HepG2 (cell line): ENCODE data around the gene EYA2. TPM values are rescaled to one million over a fixed set of nuclear protein-coding genes. Genes with fewer than 3 reads are reported as not detected.

Source experiments
- ATAC-seq: fragments of 200-7000 bp; cut with Tn5 transposase; 3 replicates; pipeline ENCODE4 v1.9.1; 2020; ENCODE audit warnings: mild to moderate bottlenecking, moderate library complexity
- BruUV-seq: library from RNA; stranded (reverse); fragments of 400-500 nt; replicated peaks from 2 replicates; lab custom pipeline; 2021; lab: Mats Ljungman, UMichigan
- CTCF ChIA-PET: fragments of 300-600 bp; formaldehyde crosslinking; extraction: SDS; loops from one replicate; lab custom pipeline; 2021; ENCODE audit warnings: low total read pairs, inconsistent platforms, low intra/inter-chr PET ratio; lab: Yijun Ruan, JAX
- POLR2A ChIA-PET: fragments of 350-600 bp; sonication (Branson Sonifier 250); formaldehyde crosslinking; loops from one replicate; lab custom pipeline; 2020; ENCODE audit warnings: antibody characterized with exemption, inconsistent platforms; lab: Yijun Ruan, JAX
- DNase-seq: peaks from one replicate; pipeline ENCODE4 v3.0.0-alpha.2; 2015; ENCODE audit warnings: low spot score
- FAIRE-seq: peaks from 3 replicates; lab custom pipeline; 2011; peaks lifted over from hg19 to GRCh38; lab: Jason Lieb, UNC
- H2AFZ ChIP-seq: one replicate; pipeline ENCODE4 v1.6.1; 2011; ENCODE audit warnings: low read length, inconsistent platforms
- H3K27ac ChIP-seq: fragments of 300-600 bp; 3 replicates; pipeline ENCODE4 v1.8.0; 2011; ENCODE audit warnings: mixed run types, mild to moderate bottlenecking, mixed read lengths, low read length, inconsistent platforms; ENCODE audit not compliant: insufficient read depth; ENCODE audit errors: extremely low read length
- H3K27me3 ChIP-seq, 2 experiments: fragments of 200-600 bp in 1 of 2; 2 replicates in 1 of 2; 3 replicates in 1 of 2; pipeline versions ENCODE4 v1.6.0 to v1.8.0; 2011; ENCODE audit warnings: low read length in 2 of 2, mild to moderate bottlenecking in 2 of 2, moderate library complexity in 2 of 2, inconsistent platforms in 1 of 2; ENCODE audit not compliant: insufficient read depth in 2 of 2, control insufficient read depth in 1 of 2
- H3K36me3 ChIP-seq, 2 experiments: fragments of 200-600 bp in 1 of 2; replicated peaks in 1 of 2; 2 replicates in 1 of 2; 3 replicates in 1 of 2; pipeline versions ENCODE4 v1.5.1 to v1.8.0; 2011; ENCODE audit warnings: low read length in 2 of 2, inconsistent platforms in 1 of 2; ENCODE audit not compliant: insufficient read depth in 2 of 2, control insufficient read depth in 1 of 2
- H3K4me1 ChIP-seq: 2 replicates; pipeline ENCODE4 v1.5.1; 2012; ENCODE audit warnings: low read length, inconsistent platforms; ENCODE audit not compliant: insufficient read depth
- H3K4me2 ChIP-seq: 2 replicates; pipeline ENCODE4 v1.6.0; 2011; ENCODE audit warnings: low read depth, low read length, inconsistent platforms
- H3K4me3 ChIP-seq, 3 experiments: fragments of 200-600 bp in 1 of 3; sonication (generic), shearing (Covaris generic) in 1 of 3; replicated peaks in 1 of 3; 2 replicates each; pipeline ENCODE4 v1.5.1; 2011 to 2016; ENCODE audit warnings: low read length in 3 of 3, inconsistent platforms in 2 of 3, low read depth in 2 of 3, mild to moderate bottlenecking in 2 of 3, control low read depth in 1 of 3, mixed read lengths in 1 of 3; ENCODE audit not compliant: insufficient read depth in 1 of 3
- H3K79me2 ChIP-seq: one replicate; pipeline ENCODE4 v1.6.1; 2011; ENCODE audit warnings: low read length, inconsistent platforms; ENCODE audit not compliant: insufficient read depth
- H3K9ac ChIP-seq: 2 replicates; pipeline ENCODE4 v1.6.0; 2011; ENCODE audit warnings: mild to moderate bottlenecking, low read depth, low read length, inconsistent platforms; ENCODE audit not compliant: insufficient read depth
- H3K9me3 ChIP-seq: 2 replicates; pipeline ENCODE4 v1.5.1; 2012; ENCODE audit warnings: mild to moderate bottlenecking, low read length
- H4K20me1 ChIP-seq: 2 replicates; pipeline ENCODE4 v1.6.0; 2011; ENCODE audit warnings: inconsistent platforms, mild to moderate bottlenecking, low read length, moderate library complexity; ENCODE audit not compliant: insufficient read depth
- CBFB ChIP-seq: sonication (generic); formaldehyde crosslinking; IDR thresholded peaks from 2 replicates; pipeline ENCODE4 v1.4.0; 2020; ENCODE audit warnings: missing genetic modification reagents
- FOXO4 ChIP-seq: sonication (generic); formaldehyde crosslinking; conservative IDR thresholded peaks from 2 replicates; pipeline ENCODE4 v1.8.1; 2023; ENCODE audit warnings: missing genetic modification reagents
- MATR3 ChIP-seq: sonication (generic); formaldehyde crosslinking; IDR thresholded peaks from 2 replicates; pipeline ENCODE4 v1.4.0; 2020; ENCODE audit warnings: missing genetic modification reagents
- SAP130 ChIP-seq: IDR thresholded peaks from 2 replicates; pipeline ENCODE4 v1.6.1; 2016; ENCODE audit warnings: low read depth
- SMAD9 ChIP-seq: sonication (generic); formaldehyde crosslinking; IDR thresholded peaks from 2 replicates; pipeline ENCODE4 v1.5.1; 2020; ENCODE audit warnings: mild to moderate bottlenecking, missing genetic modification reagents
- TMF1 ChIP-seq: sonication (generic); formaldehyde crosslinking; IDR thresholded peaks from 2 replicates; pipeline ENCODE4 v1.8.1; 2022; ENCODE audit warnings: low read depth, missing genetic modification reagents
- U2AF2 ChIP-seq: fragments of 200-400 bp; formaldehyde crosslinking; IDR thresholded peaks from 2 replicates; pipeline ENCODE4 v1.6.1; 2017; ENCODE audit warnings: low read depth, mild to moderate bottlenecking, low read length
- ZFP36L2 ChIP-seq: sonication (generic); formaldehyde crosslinking; IDR thresholded peaks from 2 replicates; pipeline ENCODE4 v1.4.0; 2020; ENCODE audit warnings: missing genetic modification reagents
- ZKSCAN8 ChIP-seq: IDR thresholded peaks from 2 replicates; pipeline ENCODE4 v1.6.1; 2016; ENCODE audit warnings: borderline replicate concordance, missing genetic modification reagents, missing compliant biosample characterization
- ZNF253 ChIP-seq: sonication (generic); formaldehyde crosslinking; IDR thresholded peaks from 2 replicates; pipeline ENCODE4 v1.8.0; 2022; ENCODE audit warnings: mild to moderate bottlenecking, missing genetic modification reagents, borderline replicate concordance
- ZNF34 ChIP-seq: sonication (generic); formaldehyde crosslinking; IDR thresholded peaks from 2 replicates; pipeline ENCODE4 v1.4.0; 2020; ENCODE audit warnings: mild to moderate bottlenecking, missing genetic modification reagents, borderline replicate concordance
- ZNF501 ChIP-seq: sonication (generic); formaldehyde crosslinking; IDR thresholded peaks from 2 replicates; pipeline ENCODE4 v1.5.1; 2020; ENCODE audit warnings: mild to moderate bottlenecking, moderate library complexity, missing genetic modification reagents
- ZNF644 ChIP-seq: IDR thresholded peaks from 2 replicates; pipeline ENCODE4 v1.6.1; 2016; ENCODE audit warnings: low read depth
- ZNF672 ChIP-seq: sonication (generic); formaldehyde crosslinking; IDR thresholded peaks from 2 replicates; pipeline ENCODE4 v1.8.1; 2022; ENCODE audit warnings: missing genetic modification reagents
- ZNF879 ChIP-seq: sonication (generic); formaldehyde crosslinking; IDR thresholded peaks from 2 replicates; pipeline ENCODE4 v1.8.1; 2023; ENCODE audit warnings: missing genetic modification reagents
- ZSCAN20 ChIP-seq: sonication (generic); formaldehyde crosslinking; IDR thresholded peaks from 2 replicates; pipeline ENCODE4 v1.4.0; 2020; ENCODE audit warnings: missing genetic modification reagents, mild to moderate bottlenecking, borderline replicate concordance
- WGBS: methylation state at CpG from one replicate; pipeline ENCODE4 v1.1.6; 2017; ENCODE audit warnings: low lambda C conversion rate; 5-methylcytosine and 5-hydroxymethylcytosine counted together
- in situ Hi-C: cut with HindIII; loops from 2 replicates; pipeline ENCODE4 v1.10.0; 2017; ENCODE audit warnings: low pct_unique_long_range_greater_than_20kb; ENCODE audit not compliant: extremely low pct_ligation_motif_present
- intact Hi-C: fragments of 100-400 bp; cut with micrococcal nuclease; formaldehyde crosslinking; loops from one replicate; pipeline ENCODE4 v1.10.0; 2022; ENCODE audit not compliant: unreplicated experiment
- polyA plus RNA-seq, 8 experiments: library from polyadenylated mRNA; depleted of rRNA in 3 of 8; stranded (reverse) in 7 of 8; unstranded in 1 of 8; fragments of >200 nt; fragmentation: Illumina TruSeq in 4 of 8; extraction: Trizol in 4 of 8; gene quantifications; 2 replicates each; pipeline versions ENCODE4 v1.2.1 to v1.2.3, GENCODE V29; 2011 to 2016; ENCODE audit warnings: low read depth in 4 of 8, missing spikeins in 1 of 8, mixed read lengths in 1 of 8; ENCODE audit not compliant: insufficient read depth in 1 of 8
- total RNA-seq, 5 experiments: library from RNA; depleted of rRNA; stranded (reverse); fragments of >200 nt; fragmentation: Illumina TruSeq; extraction: Trizol; gene quantifications; 2 replicates each; pipeline ENCODE4 v1.2.3, GENCODE V29; 2016; ENCODE audit warnings: low read depth in 1 of 5
- TF ChIP-seq, protein P1 (sequence below): sonication (generic); formaldehyde crosslinking; conservative IDR thresholded peaks from 2 replicates; pipeline ENCODE4 v1.8.0; 2022; ENCODE audit warnings: missing genetic modification reagents

The EYA2 gene
- total and polyA plus RNA-seq, 2 of the 13 experiments (the other 11 are each of a cell fraction or from before 2014, with no cell fraction given) = not detected

GRCh38 chr20:47115694-47116093 is 221.1 kb downstream of the EYA2 start:
- Histone ChIP-seq H2AFZ (no peak overlapping the region), H3K4me1 (no peaks in the 10 kb centered on the region), H3K4me2 (no peak overlapping the region), H3K9ac (no peak overlapping the region), H3K4me3 (no peak overlapping the region), H3K36me3 (no peaks in the 10 kb centered on the region), H4K20me1 (no peaks in the 10 kb centered on the region), H3K27ac (no peak overlapping the region), H3K9me3 (peaks cover 10% of the 10 kb centered on the region), H3K79me2 (no peaks in the 10 kb centered on the region), H3K27me3 (peaks cover 6 to 48% of the 10 kb centered on the region in 2 experiments)
- in situ Hi-C loops = no loop called here
- 9% methylated on average over 4 of the region's 4 CpGs for WGBS
- ChIA-PET CTCF (no interaction called here), POLR2A (no interaction called here)
- TF ChIP-seq ZNF879 (CRISPR knock-in tag) (no peak), ZNF644 (no peak), MATR3 (CRISPR knock-in tag) (no peak), SMAD9 (CRISPR knock-in tag) (no peak), ZNF501 (no peak), ZFP36L2 (CRISPR knock-in tag) (no peak), CBFB (CRISPR knock-in tag) (no peak), U2AF2 (no peak)
- BruUV-seq = no TSS peak
- FAIRE-seq = no peak
- no peak for ATAC-seq
- DNase-seq = no peak
- intact Hi-C loops = no loop called here

DNA sequence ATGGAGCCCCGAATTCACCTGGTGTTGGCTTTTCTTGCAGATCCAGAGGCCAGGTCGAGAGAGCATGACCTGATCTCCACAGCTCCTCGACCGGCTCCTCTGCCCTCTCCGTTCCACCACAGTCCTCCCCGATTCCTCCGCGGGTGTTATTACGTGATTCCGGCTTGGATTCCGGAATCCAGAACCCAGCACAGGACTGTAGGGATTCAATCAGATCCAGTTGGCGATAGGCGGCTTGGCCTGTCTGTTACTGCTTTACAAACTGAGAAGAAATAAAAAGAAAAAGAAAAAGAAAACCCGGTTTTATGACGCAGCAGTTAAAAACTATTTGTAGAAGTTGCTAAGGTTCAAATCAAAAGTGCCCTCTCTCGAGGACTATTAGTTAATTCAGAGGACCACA is 222.7 kb downstream of the EYA2 start:
- Histone ChIP-seq H3K27ac (no peak overlapping the region), H3K9ac (no peak overlapping the region), H2AFZ (no peak overlapping the region), H3K4me1 (no peaks in the 10 kb centered on the region)
- no peak for FAIRE-seq
- BruUV-seq = no TSS peak
- no peak for TF ChIP-seq ZNF253 (CRISPR knock-in tag)
- no peak for TF ChIP-seq ZNF672 (CRISPR knock-in tag)
- TF ChIP-seq ZKSCAN8 = no peak
- no peak for TF ChIP-seq SAP130 (CRISPR knock-in tag)
- TF ChIP-seq TMF1 (CRISPR knock-in tag) = no peak
- TF ChIP-seq ZNF34 (CRISPR knock-in tag) = no peak
- TF ChIP-seq, protein P1, sequence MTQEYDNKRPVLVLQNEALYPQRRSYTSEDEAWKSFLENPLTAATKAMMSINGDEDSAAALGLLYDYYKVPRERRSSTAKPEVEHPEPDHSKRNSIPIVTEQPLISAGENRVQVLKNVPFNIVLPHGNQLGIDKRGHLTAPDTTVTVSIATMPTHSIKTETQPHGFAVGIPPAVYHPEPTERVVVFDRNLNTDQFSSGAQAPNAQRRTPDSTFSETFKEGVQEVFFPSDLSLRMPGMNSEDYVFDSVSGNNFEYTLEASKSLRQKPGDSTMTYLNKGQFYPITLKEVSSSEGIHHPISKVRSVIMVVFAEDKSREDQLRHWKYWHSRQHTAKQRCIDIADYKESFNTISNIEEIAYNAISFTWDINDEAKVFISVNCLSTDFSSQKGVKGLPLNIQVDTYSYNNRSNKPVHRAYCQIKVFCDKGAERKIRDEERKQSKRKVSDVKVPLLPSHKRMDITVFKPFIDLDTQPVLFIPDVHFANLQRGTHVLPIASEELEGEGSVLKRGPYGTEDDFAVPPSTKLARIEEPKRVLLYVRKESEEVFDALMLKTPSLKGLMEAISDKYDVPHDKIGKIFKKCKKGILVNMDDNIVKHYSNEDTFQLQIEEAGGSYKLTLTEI = no peak
- TF ChIP-seq FOXO4 = no peak
- TF ChIP-seq ZSCAN20 (CRISPR knock-in tag) = no peak
- TF ChIP-seq, all 625 proteins: peak for 0
- peaks cover 6 to 51% of the 10 kb centered on the region in 2 experiments for H3K27me3 ChIP-seq
- DNase-seq (no peak), ATAC-seq (no peak)
- H3K4me3 ChIP-seq = no peak overlapping the region
- no peaks in the 10 kb centered on the region for H3K79me2 ChIP-seq
- in situ Hi-C loops = no loop called here
- H4K20me1 ChIP-seq = no peaks in the 10 kb centered on the region
- POLR2A ChIA-PET = no interaction called here
- no peak overlapping the region for H3K4me2 ChIP-seq
- WGBS = 47% methylated on average over 16 of the region's 16 CpGs
- no peaks in the 10 kb centered on the region for H3K9me3 ChIP-seq
- H3K36me3 ChIP-seq = no peaks in the 10 kb centered on the region
- CTCF ChIA-PET = no interaction called here
- intact Hi-C loops = no loop called here
